ENCODE measurements around the gene HCRTR1. TPM values are rescaled to one million over a fixed set of nuclear protein-coding genes. Genes with fewer than 3 reads are reported as not detected.

The HCRTR1 gene
- total and polyA plus RNA-seq, 2 of the 8 experiments (the other 6 are each of a cell fraction or from before 2014, with no cell fraction given): 0.35 to 0.39 TPM

GRCh38 chr1:31647106-31647505 lies 29.6 kb downstream of the HCRTR1 start:
- POLR2A ChIA-PET (ENCODE audit: partially characterized antibody): interaction anchor here (1.2 to 1.8 kb wide), 2 partner anchors 12 to 14 kb away, joined by 3 read pairs; no protein-coding TSS in a partner anchor
- peaks cover 0 to 2% of the 10 kb centered on the region in 2 experiments for H4K20me1 ChIP-seq (replicated peaks in 1 of 2; ENCODE audit: control insufficient read depth in 1 of 2, insufficient read depth in 2 of 2, low read length in 2 of 2)
- TF ChIP-seq ASH2L (IDR thresholded peaks at IDR 0.05; ENCODE audit: low read length): no peak
- no peak for TF ChIP-seq TEAD4 (IDR thresholded peaks at IDR 0.05; ENCODE audit: low read depth, low read length)
- TF ChIP-seq RBBP5 (IDR thresholded peaks at IDR 0.05; ENCODE audit: borderline replicate concordance, low read depth, low read length): no peak
- TF ChIP-seq TBP (IDR thresholded peaks at IDR 0.05; ENCODE audit: low read depth, low read length): no peak
- no peak for TF ChIP-seq EGR1 (IDR thresholded peaks at IDR 0.05; ENCODE audit: borderline replicate concordance, low read depth, low read length)
- TF ChIP-seq, protein P1, sequence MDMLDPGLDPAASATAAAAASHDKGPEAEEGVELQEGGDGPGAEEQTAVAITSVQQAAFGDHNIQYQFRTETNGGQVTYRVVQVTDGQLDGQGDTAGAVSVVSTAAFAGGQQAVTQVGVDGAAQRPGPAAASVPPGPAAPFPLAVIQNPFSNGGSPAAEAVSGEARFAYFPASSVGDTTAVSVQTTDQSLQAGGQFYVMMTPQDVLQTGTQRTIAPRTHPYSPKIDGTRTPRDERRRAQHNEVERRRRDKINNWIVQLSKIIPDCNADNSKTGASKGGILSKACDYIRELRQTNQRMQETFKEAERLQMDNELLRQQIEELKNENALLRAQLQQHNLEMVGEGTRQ (IDR thresholded peaks at IDR 0.05; ENCODE audit: low read length): no peak
- TF ChIP-seq SIX5 (IDR thresholded peaks at IDR 0.05; ENCODE audit: low read depth, low read length): no peak
- no peak for TF ChIP-seq MAFK (IDR thresholded peaks at IDR 0.05; ENCODE audit: low read depth, low read length)
- no peak for TF ChIP-seq ATF2 (IDR thresholded peaks at IDR 0.05; ENCODE audit: low read length)
- no peak for TF ChIP-seq CBX5 (IDR thresholded peaks at IDR 0.05; ENCODE audit: low read depth, low read length)

More at GRCh38 chr1:31647106-31647505, 29.6 kb downstream of the HCRTR1 start:
- H4K5ac ChIP-seq (ENCODE audit: insufficient read length, low read depth, low read length): no peak overlapping the region
- no peak overlapping the region for H3K23ac ChIP-seq (ENCODE audit: insufficient read length)
- no peaks in the 10 kb centered on the region; the same call in 1 of the 2 replicates for H3K79me1 ChIP-seq (ENCODE audit: low read depth, low read length)
- H3K27me3 ChIP-seq (replicated peaks in 1 of 4; ENCODE audit: control insufficient read depth in 3 of 4, extremely low read depth in 1 of 4, insufficient read depth in 3 of 4, low read length in 3 of 4): no peaks in the 10 kb centered on the region
- no peak for DNase-seq (ENCODE audit: low read depth in 1 of 2, low spot score in 2 of 2)
- H4K91ac ChIP-seq (replicated peaks; ENCODE audit: insufficient read length, low read length): no peak overlapping the region
- WGBS, 2 experiments (ENCODE audit: extremely low coverage in 1 of 2, insufficient coverage in 1 of 2, insufficient read length in 1 of 2, insufficient replicate concordance in 2 of 2, low coverage in 1 of 2, low lambda C conversion rate in 2 of 2, missing lambda C conversion rate in 1 of 2): 83% methylated on average over 2 of the region's 2 CpGs; no CpG with 5 or more reads in 1 of the 2 experiments
- peaks cover 9% of the 10 kb centered on the region for H3K23me2 ChIP-seq (ENCODE audit: low read depth, low read length)
- H3K4me1 ChIP-seq (replicated peaks in 1 of 4; ENCODE audit: control insufficient read depth in 3 of 4, insufficient read depth in 4 of 4, low read length in 3 of 4): peaks cover 3 to 17% (median 5%) of the 10 kb centered on the region in 4 experiments
- H3K27ac ChIP-seq (ENCODE audit: low read depth, low read length): no peak overlapping the region
- no peak overlapping the region for H2AFZ ChIP-seq (ENCODE audit: low read length)
- no peak overlapping the region for H2BK20ac ChIP-seq (ENCODE audit: low read length)
- H2BK5ac ChIP-seq (ENCODE audit: low read depth, low read length): no peak overlapping the region
- no peak overlapping the region for H3K18ac ChIP-seq (ENCODE audit: extremely low read depth, low read length)
- no peak overlapping the region for H3K4me2 ChIP-seq (ENCODE audit: insufficient read depth in 1 of 2, low read depth in 2 of 2, low read length in 2 of 2)
- H3K9me3 ChIP-seq (ENCODE audit: insufficient read depth in 2 of 2, low read depth in 1 of 2, low read length in 1 of 2): no peaks in the 10 kb centered on the region
- no peak overlapping the region for H4K8ac ChIP-seq (ENCODE audit: extremely low read depth, insufficient read depth, low read length)
- H3K4me3 ChIP-seq (ENCODE audit: extremely low read depth in 1 of 4, insufficient read depth in 2 of 4, low read depth in 3 of 4, low read length in 4 of 4): no peak overlapping the region
- no peak overlapping the region for H2AK5ac ChIP-seq (ENCODE audit: low read depth, low read length)
- no peak overlapping the region for H3K14ac ChIP-seq (ENCODE audit: insufficient read length)
- H3K36me3 ChIP-seq (ENCODE audit: control insufficient read depth in 2 of 4, insufficient read depth in 4 of 4, low read length in 3 of 4): no peaks in the 10 kb centered on the region
- no peak overlapping the region for H3K9ac ChIP-seq (replicated peaks in 1 of 4; ENCODE audit: extremely low read depth in 1 of 4, low read depth in 3 of 4, low read length in 3 of 4)
- no peak for FAIRE-seq
- CTCF ChIA-PET (ENCODE audit: partially characterized antibody): interaction anchor here (1.0 kb wide), 1 partner anchor 68 kb away, joined by 3 read pairs; no protein-coding TSS in a partner anchor
- peaks cover 3 to 21% of the 10 kb centered on the region in 2 experiments; a peak in 2 of 4 replicates for H3K79me2 ChIP-seq (ENCODE audit: control insufficient read depth in 1 of 2, insufficient read depth in 2 of 2, low read length in 2 of 2)
- H2BK12ac ChIP-seq (ENCODE audit: low read depth, low read length): no peak overlapping the region
- H3K4ac ChIP-seq (replicated peaks; ENCODE audit: insufficient read length, low read depth, low read length): no peak overlapping the region
- H2BK15ac ChIP-seq (ENCODE audit: low read length): no peak overlapping the region
- no peak overlapping the region for H2BK120ac ChIP-seq (replicated peaks; ENCODE audit: low read depth, low read length)
- no peak overlapping the region for H3K56ac ChIP-seq (replicated peaks; ENCODE audit: insufficient read length, low read depth, low read length)
